ENCODE data around the gene CCND3. TPM values are rescaled to one million over a fixed set of nuclear protein-coding genes. Genes with fewer than 3 reads are reported as not detected.

CCND3 gene
- total and polyA plus RNA-seq, 2 experiments from 2014 or later = 19.7 to 30.9 TPM

DNA sequence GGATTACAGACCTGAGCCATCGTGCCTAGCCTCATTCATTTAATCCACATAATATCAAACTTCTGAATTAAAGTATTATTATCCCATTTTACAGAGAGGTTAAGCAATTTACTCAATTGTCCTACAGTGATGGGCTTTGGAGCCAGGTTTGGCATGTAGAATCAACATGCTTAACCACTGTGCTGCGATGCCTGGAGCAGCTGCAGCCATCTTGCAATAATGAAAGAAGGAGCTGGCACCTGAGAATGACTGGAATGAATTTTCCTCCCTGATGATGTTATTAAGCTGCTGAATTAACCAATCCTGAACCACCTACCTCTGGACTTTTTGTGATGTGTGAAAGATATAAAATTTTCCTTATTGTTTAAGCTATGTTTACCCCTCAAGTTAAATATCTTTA, 13.1 kb upstream of the CCND3 start:
- Mint-ChIP-seq H3K4me1 (no peaks in the 10 kb centered on the region), H3K27me3 (ENCODE audit: insufficient read depth, low read depth, poor library complexity) (peaks cover 4% of the 10 kb centered on the region), H3K36me3 (ENCODE audit: low read depth) (no peaks in the 10 kb centered on the region), H3K27ac (no peak overlapping the region), H3K4me3 (no peak overlapping the region), H3K9me3 (no peaks in the 10 kb centered on the region)
- H3F3A ChIP-seq (replicated peaks; ENCODE audit: low read depth) = no peaks in the 10 kb centered on the region
- H3K27me3 ChIP-seq (ENCODE audit: insufficient read depth) = no peaks in the 10 kb centered on the region
- no peak overlapping the region for H3K4me3 ChIP-seq
- no peak for DNase-seq (ENCODE audit: low spot score)
- no peak overlapping the region for H2AFZ ChIP-seq
- H3K4me2 ChIP-seq = no peak overlapping the region
- no peaks in the 10 kb centered on the region for H4K20me1 ChIP-seq (replicated peaks; ENCODE audit: insufficient read depth)
- ATAC-seq = no peak
- TF ChIP-seq POLR2AphosphoS5 (IDR thresholded peaks at IDR 0.05; ENCODE audit: low read depth) (no peak), NANOG (IDR thresholded peaks at IDR 0.05; ENCODE audit: borderline replicate concordance) (no peak), EZH2 (IDR thresholded peaks at IDR 0.05; ENCODE audit: low read depth, unreplicated experiment) (no peak), ZNF114 (CRISPR knock-in tag; IDR thresholded peaks at IDR 0.05) (no peak), EZH2phosphoT487 (IDR thresholded peaks at IDR 0.05; ENCODE audit: unreplicated experiment) (no peak), STAT1 (IDR thresholded peaks at IDR 0.05; ENCODE audit: unreplicated experiment) (no peak), CREB1 (CRISPR knock-in tag; IDR thresholded peaks at IDR 0.05; ENCODE audit: low read depth) (no peak), JUNB (IDR thresholded peaks at IDR 0.05; ENCODE audit: unreplicated experiment) (no peak), ZNF331 (CRISPR knock-in tag; IDR thresholded peaks at IDR 0.05; ENCODE audit: low read depth) (no peak)
- TF ChIP-seq, protein P1, sequence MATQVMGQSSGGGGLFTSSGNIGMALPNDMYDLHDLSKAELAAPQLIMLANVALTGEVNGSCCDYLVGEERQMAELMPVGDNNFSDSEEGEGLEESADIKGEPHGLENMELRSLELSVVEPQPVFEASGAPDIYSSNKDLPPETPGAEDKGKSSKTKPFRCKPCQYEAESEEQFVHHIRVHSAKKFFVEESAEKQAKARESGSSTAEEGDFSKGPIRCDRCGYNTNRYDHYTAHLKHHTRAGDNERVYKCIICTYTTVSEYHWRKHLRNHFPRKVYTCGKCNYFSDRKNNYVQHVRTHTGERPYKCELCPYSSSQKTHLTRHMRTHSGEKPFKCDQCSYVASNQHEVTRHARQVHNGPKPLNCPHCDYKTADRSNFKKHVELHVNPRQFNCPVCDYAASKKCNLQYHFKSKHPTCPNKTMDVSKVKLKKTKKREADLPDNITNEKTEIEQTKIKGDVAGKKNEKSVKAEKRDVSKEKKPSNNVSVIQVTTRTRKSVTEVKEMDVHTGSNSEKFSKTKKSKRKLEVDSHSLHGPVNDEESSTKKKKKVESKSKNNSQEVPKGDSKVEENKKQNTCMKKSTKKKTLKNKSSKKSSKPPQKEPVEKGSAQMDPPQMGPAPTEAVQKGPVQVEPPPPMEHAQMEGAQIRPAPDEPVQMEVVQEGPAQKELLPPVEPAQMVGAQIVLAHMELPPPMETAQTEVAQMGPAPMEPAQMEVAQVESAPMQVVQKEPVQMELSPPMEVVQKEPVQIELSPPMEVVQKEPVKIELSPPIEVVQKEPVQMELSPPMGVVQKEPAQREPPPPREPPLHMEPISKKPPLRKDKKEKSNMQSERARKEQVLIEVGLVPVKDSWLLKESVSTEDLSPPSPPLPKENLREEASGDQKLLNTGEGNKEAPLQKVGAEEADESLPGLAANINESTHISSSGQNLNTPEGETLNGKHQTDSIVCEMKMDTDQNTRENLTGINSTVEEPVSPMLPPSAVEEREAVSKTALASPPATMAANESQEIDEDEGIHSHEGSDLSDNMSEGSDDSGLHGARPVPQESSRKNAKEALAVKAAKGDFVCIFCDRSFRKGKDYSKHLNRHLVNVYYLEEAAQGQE (IDR thresholded peaks at IDR 0.05; ENCODE audit: unreplicated experiment) = no peak
- TF ChIP-seq, protein P2, sequence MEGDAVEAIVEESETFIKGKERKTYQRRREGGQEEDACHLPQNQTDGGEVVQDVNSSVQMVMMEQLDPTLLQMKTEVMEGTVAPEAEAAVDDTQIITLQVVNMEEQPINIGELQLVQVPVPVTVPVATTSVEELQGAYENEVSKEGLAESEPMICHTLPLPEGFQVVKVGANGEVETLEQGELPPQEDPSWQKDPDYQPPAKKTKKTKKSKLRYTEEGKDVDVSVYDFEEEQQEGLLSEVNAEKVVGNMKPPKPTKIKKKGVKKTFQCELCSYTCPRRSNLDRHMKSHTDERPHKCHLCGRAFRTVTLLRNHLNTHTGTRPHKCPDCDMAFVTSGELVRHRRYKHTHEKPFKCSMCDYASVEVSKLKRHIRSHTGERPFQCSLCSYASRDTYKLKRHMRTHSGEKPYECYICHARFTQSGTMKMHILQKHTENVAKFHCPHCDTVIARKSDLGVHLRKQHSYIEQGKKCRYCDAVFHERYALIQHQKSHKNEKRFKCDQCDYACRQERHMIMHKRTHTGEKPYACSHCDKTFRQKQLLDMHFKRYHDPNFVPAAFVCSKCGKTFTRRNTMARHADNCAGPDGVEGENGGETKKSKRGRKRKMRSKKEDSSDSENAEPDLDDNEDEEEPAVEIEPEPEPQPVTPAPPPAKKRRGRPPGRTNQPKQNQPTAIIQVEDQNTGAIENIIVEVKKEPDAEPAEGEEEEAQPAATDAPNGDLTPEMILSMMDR (conservative IDR thresholded peaks at IDR 0.05; ENCODE audit: low read depth in 2 of 2) = no peak
- TF ChIP-seq, protein P3, sequence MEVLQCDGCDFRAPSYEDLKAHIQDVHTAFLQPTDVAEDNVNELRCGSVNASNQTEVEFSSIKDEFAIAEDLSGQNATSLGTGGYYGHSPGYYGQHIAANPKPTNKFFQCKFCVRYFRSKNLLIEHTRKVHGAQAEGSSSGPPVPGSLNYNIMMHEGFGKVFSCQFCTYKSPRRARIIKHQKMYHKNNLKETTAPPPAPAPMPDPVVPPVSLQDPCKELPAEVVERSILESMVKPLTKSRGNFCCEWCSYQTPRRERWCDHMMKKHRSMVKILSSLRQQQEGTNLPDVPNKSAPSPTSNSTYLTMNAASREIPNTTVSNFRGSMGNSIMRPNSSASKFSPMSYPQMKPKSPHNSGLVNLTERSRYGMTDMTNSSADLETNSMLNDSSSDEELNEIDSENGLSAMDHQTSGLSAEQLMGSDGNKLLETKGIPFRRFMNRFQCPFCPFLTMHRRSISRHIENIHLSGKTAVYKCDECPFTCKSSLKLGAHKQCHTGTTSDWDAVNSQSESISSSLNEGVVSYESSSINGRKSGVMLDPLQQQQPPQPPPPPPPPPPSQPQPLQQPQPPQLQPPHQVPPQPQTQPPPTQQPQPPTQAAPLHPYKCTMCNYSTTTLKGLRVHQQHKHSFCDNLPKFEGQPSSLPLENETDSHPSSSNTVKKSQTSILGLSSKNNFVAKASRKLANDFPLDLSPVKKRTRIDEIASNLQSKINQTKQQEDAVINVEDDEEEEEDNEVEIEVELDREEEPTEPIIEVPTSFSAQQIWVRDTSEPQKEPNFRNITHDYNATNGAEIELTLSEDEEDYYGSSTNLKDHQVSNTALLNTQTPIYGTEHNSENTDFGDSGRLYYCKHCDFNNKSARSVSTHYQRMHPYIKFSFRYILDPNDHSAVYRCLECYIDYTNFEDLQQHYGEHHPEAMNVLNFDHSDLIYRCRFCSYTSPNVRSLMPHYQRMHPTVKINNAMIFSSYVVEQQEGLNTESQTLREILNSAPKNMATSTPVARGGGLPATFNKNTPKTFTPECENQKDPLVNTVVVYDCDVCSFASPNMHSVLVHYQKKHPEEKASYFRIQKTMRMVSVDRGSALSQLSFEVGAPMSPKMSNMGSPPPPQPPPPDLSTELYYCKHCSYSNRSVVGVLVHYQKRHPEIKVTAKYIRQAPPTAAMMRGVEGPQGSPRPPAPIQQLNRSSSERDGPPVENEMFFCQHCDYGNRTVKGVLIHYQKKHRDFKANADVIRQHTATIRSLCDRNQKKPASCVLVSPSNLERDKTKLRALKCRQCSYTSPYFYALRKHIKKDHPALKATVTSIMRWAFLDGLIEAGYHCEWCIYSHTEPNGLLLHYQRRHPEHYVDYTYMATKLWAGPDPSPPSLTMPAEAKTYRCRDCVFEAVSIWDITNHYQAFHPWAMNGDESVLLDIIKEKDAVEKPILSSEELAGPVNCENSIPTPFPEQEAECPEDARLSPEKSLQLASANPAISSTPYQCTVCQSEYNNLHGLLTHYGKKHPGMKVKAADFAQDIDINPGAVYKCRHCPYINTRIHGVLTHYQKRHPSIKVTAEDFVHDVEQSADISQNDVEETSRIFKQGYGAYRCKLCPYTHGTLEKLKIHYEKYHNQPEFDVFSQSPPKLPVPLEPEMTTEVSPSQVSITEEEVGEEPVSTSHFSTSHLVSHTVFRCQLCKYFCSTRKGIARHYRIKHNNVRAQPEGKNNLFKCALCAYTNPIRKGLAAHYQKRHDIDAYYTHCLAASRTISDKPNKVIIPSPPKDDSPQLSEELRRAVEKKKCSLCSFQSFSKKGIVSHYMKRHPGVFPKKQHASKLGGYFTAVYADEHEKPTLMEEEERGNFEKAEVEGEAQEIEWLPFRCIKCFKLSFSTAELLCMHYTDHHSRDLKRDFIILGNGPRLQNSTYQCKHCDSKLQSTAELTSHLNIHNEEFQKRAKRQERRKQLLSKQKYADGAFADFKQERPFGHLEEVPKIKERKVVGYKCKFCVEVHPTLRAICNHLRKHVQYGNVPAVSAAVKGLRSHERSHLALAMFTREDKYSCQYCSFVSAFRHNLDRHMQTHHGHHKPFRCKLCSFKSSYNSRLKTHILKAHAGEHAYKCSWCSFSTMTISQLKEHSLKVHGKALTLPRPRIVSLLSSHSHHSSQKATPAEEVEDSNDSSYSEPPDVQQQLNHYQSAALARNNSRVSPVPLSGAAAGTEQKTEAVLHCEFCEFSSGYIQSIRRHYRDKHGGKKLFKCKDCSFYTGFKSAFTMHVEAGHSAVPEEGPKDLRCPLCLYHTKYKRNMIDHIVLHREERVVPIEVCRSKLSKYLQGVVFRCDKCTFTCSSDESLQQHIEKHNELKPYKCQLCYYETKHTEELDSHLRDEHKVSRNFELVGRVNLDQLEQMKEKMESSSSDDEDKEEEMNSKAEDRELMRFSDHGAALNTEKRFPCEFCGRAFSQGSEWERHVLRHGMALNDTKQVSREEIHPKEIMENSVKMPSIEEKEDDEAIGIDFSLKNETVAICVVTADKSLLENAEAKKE (CRISPR knock-in tag; IDR thresholded peaks at IDR 0.05) = no peak
- TF ChIP-seq, protein P4, sequence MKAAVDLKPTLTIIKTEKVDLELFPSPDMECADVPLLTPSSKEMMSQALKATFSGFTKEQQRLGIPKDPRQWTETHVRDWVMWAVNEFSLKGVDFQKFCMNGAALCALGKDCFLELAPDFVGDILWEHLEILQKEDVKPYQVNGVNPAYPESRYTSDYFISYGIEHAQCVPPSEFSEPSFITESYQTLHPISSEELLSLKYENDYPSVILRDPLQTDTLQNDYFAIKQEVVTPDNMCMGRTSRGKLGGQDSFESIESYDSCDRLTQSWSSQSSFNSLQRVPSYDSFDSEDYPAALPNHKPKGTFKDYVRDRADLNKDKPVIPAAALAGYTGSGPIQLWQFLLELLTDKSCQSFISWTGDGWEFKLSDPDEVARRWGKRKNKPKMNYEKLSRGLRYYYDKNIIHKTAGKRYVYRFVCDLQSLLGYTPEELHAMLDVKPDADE (IDR thresholded peaks at IDR 0.05) = no peak
- H3K4me1 ChIP-seq (ENCODE audit: insufficient read depth) = no peaks in the 10 kb centered on the region
- H3K79me2 ChIP-seq (replicated peaks; ENCODE audit: insufficient read depth) = no peaks in the 10 kb centered on the region
- H3K27ac ChIP-seq (ENCODE audit: low read depth) = no peak overlapping the region
- no peaks in the 10 kb centered on the region for H3K36me3 ChIP-seq (ENCODE audit: insufficient read depth)
- H3K9me2 ChIP-seq (ENCODE audit: insufficient read depth) = no peaks in the 10 kb centered on the region
